H1 (cell line): Measurements from ENCODE around the gene RAPGEF1. TPM values are rescaled to one million over a fixed set of nuclear protein-coding genes. Genes with fewer than 3 reads are reported as not detected.

Experiments used
- BCL11A ChIP-seq, 2 experiments: IDR thresholded peaks; one replicate each; pipeline ENCODE4 v1.6.1; 2011; ENCODE audit warnings: low read depth in 2 of 2, low read length in 2 of 2, mild to moderate bottlenecking in 2 of 2
- CTBP2 ChIP-seq: IDR thresholded peaks from 2 replicates; pipeline ENCODE4 v1.7.0; 2011; ENCODE audit warnings: borderline replicate concordance, mild to moderate bottlenecking, moderate library complexity, mixed read lengths, low read length; ENCODE audit not compliant: insufficient read depth, insufficient read length
- EP300 ChIP-seq, 2 experiments: IDR thresholded peaks; 1 replicate in 1 of 2; 2 replicates in 1 of 2; pipeline ENCODE4 v1.6.1; 2011 to 2012; ENCODE audit warnings: low read depth in 2 of 2, low read length in 2 of 2, mild to moderate bottlenecking in 2 of 2, borderline replicate concordance in 1 of 2, inconsistent platforms in 1 of 2, moderate library complexity in 1 of 2
- GTF2F1 ChIP-seq: IDR thresholded peaks from 2 replicates; pipeline ENCODE4 v1.6.1; 2012; ENCODE audit warnings: low read depth, low read length, improper control_type of control experiment, borderline replicate concordance
- HDAC2 ChIP-seq, 2 experiments: fragments of 300-600 bp in 1 of 2; sonication (generic) in 1 of 2; IDR thresholded peaks; 2 replicates each; pipeline ENCODE4 v1.6.1; 2011 to 2012; ENCODE audit warnings: low read depth in 2 of 2, low read length in 2 of 2, mild to moderate bottlenecking in 2 of 2, moderate library complexity in 2 of 2, borderline replicate concordance in 1 of 2, inconsistent platforms in 1 of 2
- POU5F1 ChIP-seq: IDR thresholded peaks from 2 replicates; pipeline ENCODE4 v1.6.1; 2011; ENCODE audit warnings: low read depth, mild to moderate bottlenecking, low read length, moderate library complexity
- RNF2 ChIP-seq: fragments of 200-900, 300-1000 bp; sonication (generic); IDR thresholded peaks from 2 replicates; pipeline ENCODE4 v1.7.1; 2016; ENCODE audit warnings: borderline replicate concordance, low read depth, mild to moderate bottlenecking, antibody characterized with exemption, low read length; ENCODE audit not compliant: poor library complexity, severe bottlenecking; ENCODE audit errors: missing control alignments
- SP2 ChIP-seq: IDR thresholded peaks from 2 replicates; pipeline ENCODE4 v1.6.1; 2012; ENCODE audit warnings: mild to moderate bottlenecking, low read length, inconsistent platforms
- TBP ChIP-seq: IDR thresholded peaks from 2 replicates; pipeline ENCODE4 v1.6.1; 2011; ENCODE audit warnings: low read depth, low read length, improper control_type of control experiment
- polyA plus RNA-seq, 7 experiments: library from polyadenylated mRNA; depleted of rRNA in 3 of 7; stranded (reverse) in 5 of 7; unstranded in 2 of 7; fragments of >200 nt in 5 of 7; fragments of 200-250 nt in 2 of 7; gene quantifications; 1 replicate in 5 of 7; 2 replicates in 1 of 7; 4 replicates in 1 of 7; pipeline versions ENCODE4 v1.2.1 to v1.2.3, GENCODE V29; 2011 to 2013; ENCODE audit warnings: missing spikeins in 2 of 7, mixed read lengths in 2 of 7
- total RNA-seq: library from RNA; stranded (reverse); fragmentation: NEBNext Ultra II Directional; extraction: Animal tissue kit (Norgen Biotek cat#: 25700); gene quantifications from 2 replicates; pipeline ENCODE4 v1.2.1, GENCODE V29; 2021
- TF ChIP-seq, protein P1 (sequence below): fragments of 300-600 bp; sonication (generic); IDR thresholded peaks from 2 replicates; pipeline ENCODE4 v1.7.1; 2012; ENCODE audit warnings: low read length, moderate library complexity, mild to moderate bottlenecking, inconsistent platforms; ENCODE audit not compliant: insufficient replicate concordance

RAPGEF1 gene
- total and polyA plus RNA-seq, 2 of the 8 experiments (the other 6 are each of a cell fraction or from before 2014, with no cell fraction given), result 29.7 to 78.9 TPM

DNA sequence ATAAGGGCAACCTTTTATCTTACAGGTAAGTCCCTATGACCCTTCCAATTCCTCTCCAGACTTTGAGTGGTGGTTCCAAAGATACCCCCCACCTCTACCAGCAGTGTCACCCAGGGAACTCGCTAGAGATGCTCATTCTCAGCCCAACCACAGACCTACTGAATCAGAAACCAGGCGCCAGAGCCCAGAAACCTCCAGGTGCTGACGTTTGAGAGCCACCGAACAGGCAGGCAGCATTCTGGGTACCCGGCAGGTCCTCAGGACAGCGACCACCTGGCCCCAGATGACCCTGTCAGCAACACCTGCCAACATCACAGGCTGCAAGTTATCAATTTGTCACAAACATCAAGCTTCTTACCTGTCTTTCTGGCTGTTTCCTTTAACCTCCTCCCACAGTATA is 19.5 kb downstream of the RAPGEF1 start (continued):
- TF ChIP-seq, protein P1, sequence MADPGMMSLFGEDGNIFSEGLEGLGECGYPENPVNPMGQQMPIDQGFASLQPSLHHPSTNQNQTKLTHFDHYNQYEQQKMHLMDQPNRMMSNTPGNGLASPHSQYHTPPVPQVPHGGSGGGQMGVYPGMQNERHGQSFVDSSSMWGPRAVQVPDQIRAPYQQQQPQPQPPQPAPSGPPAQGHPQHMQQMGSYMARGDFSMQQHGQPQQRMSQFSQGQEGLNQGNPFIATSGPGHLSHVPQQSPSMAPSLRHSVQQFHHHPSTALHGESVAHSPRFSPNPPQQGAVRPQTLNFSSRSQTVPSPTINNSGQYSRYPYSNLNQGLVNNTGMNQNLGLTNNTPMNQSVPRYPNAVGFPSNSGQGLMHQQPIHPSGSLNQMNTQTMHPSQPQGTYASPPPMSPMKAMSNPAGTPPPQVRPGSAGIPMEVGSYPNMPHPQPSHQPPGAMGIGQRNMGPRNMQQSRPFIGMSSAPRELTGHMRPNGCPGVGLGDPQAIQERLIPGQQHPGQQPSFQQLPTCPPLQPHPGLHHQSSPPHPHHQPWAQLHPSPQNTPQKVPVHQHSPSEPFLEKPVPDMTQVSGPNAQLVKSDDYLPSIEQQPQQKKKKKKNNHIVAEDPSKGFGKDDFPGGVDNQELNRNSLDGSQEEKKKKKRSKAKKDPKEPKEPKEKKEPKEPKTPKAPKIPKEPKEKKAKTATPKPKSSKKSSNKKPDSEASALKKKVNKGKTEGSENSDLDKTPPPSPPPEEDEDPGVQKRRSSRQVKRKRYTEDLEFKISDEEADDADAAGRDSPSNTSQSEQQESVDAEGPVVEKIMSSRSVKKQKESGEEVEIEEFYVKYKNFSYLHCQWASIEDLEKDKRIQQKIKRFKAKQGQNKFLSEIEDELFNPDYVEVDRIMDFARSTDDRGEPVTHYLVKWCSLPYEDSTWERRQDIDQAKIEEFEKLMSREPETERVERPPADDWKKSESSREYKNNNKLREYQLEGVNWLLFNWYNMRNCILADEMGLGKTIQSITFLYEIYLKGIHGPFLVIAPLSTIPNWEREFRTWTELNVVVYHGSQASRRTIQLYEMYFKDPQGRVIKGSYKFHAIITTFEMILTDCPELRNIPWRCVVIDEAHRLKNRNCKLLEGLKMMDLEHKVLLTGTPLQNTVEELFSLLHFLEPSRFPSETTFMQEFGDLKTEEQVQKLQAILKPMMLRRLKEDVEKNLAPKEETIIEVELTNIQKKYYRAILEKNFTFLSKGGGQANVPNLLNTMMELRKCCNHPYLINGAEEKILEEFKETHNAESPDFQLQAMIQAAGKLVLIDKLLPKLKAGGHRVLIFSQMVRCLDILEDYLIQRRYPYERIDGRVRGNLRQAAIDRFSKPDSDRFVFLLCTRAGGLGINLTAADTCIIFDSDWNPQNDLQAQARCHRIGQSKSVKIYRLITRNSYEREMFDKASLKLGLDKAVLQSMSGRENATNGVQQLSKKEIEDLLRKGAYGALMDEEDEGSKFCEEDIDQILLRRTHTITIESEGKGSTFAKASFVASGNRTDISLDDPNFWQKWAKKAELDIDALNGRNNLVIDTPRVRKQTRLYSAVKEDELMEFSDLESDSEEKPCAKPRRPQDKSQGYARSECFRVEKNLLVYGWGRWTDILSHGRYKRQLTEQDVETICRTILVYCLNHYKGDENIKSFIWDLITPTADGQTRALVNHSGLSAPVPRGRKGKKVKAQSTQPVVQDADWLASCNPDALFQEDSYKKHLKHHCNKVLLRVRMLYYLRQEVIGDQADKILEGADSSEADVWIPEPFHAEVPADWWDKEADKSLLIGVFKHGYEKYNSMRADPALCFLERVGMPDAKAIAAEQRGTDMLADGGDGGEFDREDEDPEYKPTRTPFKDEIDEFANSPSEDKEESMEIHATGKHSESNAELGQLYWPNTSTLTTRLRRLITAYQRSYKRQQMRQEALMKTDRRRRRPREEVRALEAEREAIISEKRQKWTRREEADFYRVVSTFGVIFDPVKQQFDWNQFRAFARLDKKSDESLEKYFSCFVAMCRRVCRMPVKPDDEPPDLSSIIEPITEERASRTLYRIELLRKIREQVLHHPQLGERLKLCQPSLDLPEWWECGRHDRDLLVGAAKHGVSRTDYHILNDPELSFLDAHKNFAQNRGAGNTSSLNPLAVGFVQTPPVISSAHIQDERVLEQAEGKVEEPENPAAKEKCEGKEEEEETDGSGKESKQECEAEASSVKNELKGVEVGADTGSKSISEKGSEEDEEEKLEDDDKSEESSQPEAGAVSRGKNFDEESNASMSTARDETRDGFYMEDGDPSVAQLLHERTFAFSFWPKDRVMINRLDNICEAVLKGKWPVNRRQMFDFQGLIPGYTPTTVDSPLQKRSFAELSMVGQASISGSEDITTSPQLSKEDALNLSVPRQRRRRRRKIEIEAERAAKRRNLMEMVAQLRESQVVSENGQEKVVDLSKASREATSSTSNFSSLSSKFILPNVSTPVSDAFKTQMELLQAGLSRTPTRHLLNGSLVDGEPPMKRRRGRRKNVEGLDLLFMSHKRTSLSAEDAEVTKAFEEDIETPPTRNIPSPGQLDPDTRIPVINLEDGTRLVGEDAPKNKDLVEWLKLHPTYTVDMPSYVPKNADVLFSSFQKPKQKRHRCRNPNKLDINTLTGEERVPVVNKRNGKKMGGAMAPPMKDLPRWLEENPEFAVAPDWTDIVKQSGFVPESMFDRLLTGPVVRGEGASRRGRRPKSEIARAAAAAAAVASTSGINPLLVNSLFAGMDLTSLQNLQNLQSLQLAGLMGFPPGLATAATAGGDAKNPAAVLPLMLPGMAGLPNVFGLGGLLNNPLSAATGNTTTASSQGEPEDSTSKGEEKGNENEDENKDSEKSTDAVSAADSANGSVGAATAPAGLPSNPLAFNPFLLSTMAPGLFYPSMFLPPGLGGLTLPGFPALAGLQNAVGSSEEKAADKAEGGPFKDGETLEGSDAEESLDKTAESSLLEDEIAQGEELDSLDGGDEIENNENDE, result no peak
- no peak for TF ChIP-seq HDAC2 (IDR thresholded peaks at IDR 0.05; ENCODE audit: borderline replicate concordance in 1 of 2, low read depth in 2 of 2, low read length in 2 of 2)
- TF ChIP-seq CTBP2, result no peak
- TF ChIP-seq SP2, result no peak
- TF ChIP-seq BCL11A (IDR thresholded peaks at IDR 0.05; ENCODE audit: low read depth in 2 of 2, low read length in 2 of 2), result no peak
- TF ChIP-seq TBP, result no peak
- TF ChIP-seq RNF2, result no peak
- no peak for TF ChIP-seq EP300 (IDR thresholded peaks at IDR 0.05; ENCODE audit: borderline replicate concordance in 1 of 2, low read depth in 2 of 2, low read length in 2 of 2)
- no peak for TF ChIP-seq POU5F1
- TF ChIP-seq GTF2F1, result no peak
